AG09309 (cell line): Measurements from ENCODE around the gene POU2AF2.

Experiments
- DNase-seq: peaks from one replicate; pipeline ENCODE4 v3.0.0-alpha.2; 2010; ENCODE audit warnings: low read depth
- H3K4me3 ChIP-seq: 2 replicates; pipeline ENCODE4 v1.5.1; 2011; ENCODE audit warnings: mild to moderate bottlenecking, low read depth, low read length, moderate library complexity; ENCODE audit not compliant: control insufficient read depth
- CTCF ChIP-seq: IDR thresholded peaks from 2 replicates; pipeline ENCODE4 v1.5.1; 2011; ENCODE audit warnings: mild to moderate bottlenecking, low read depth, low read length, inconsistent platforms; ENCODE audit not compliant: insufficient read depth, control insufficient read depth; ENCODE audit errors: missing control alignments

Gene POU2AF2

GRCh38 chr11:111301842-111302118 is 56.3 kb downstream of the POU2AF2 start:
- H3K4me3 ChIP-seq: no peak overlapping the region
- no peak for TF ChIP-seq CTCF

GRCh38 chr11:111302298-111302697 is 56.8 kb downstream of the POU2AF2 start:
- no peak overlapping the region for H3K4me3 ChIP-seq
- TF ChIP-seq CTCF: no peak
- DNase-seq: no peak

More at GRCh38 chr11:111301842-111302118, 56.3 kb downstream of the POU2AF2 start:
- DNase-seq: no peak

GRCh38 chr11:111303461-111303860 is 57.9 kb downstream of the POU2AF2 start:
- no peak for TF ChIP-seq CTCF
- H3K4me3 ChIP-seq: no peak overlapping the region
- no peak for DNase-seq

GRCh38 chr11:111305162-111305802 is 59.8 kb downstream of the POU2AF2 start:
- H3K4me3 ChIP-seq: no peak overlapping the region
- no peak for DNase-seq
- no peak for TF ChIP-seq CTCF

GRCh38 chr11:111305876-111306275 is 60.4 kb downstream of the POU2AF2 start:
- no peak for DNase-seq
- H3K4me3 ChIP-seq: no peak overlapping the region
- TF ChIP-seq CTCF: no peak

GRCh38 chr11:111306321-111306720 is 60.8 kb downstream of the POU2AF2 start:
- no peak for DNase-seq
- H3K4me3 ChIP-seq: no peak overlapping the region
- no peak for TF ChIP-seq CTCF

- no peak for TF ChIP-seq CTCF
Measured at GRCh38 chr11:111307472-111308108, 62.1 kb downstream of the POU2AF2 start.

More at GRCh38 chr11:111307472-111308108, 62.1 kb downstream of the POU2AF2 start:
- no peak overlapping the region for H3K4me3 ChIP-seq
- DNase-seq: no peak
